Kidney epithelial cell (primary cell): Measurements from ENCODE around the gene TPO. TPM values are rescaled to one million over a fixed set of nuclear protein-coding genes. Genes with fewer than 3 reads are reported as not detected.

Experiments used
- DNase-seq: peaks from one replicate; pipeline ENCODE4 v3.0.0-alpha.2; 2010; ENCODE audit warnings: low read depth
- H3K27me3 ChIP-seq: 2 replicates; pipeline ENCODE4 v1.6.0; 2011; ENCODE audit warnings: low read length; ENCODE audit not compliant: control insufficient read depth, insufficient read depth
- H3K36me3 ChIP-seq: 2 replicates; pipeline ENCODE4 v1.5.1; 2011; ENCODE audit warnings: low read length; ENCODE audit not compliant: control insufficient read depth, insufficient read depth
- H3K4me3 ChIP-seq: 2 replicates; pipeline ENCODE4 v1.5.1; 2011; ENCODE audit warnings: low read depth, mild to moderate bottlenecking, control low read depth, low read length
- total RNA-seq: library from RNA; depleted of rRNA; stranded (reverse); fragments of >200 nt; gene quantifications from 2 replicates; pipeline ENCODE4 v1.2.3, GENCODE V29; 2015
- TF ChIP-seq, protein P1 (sequence below): IDR thresholded peaks from 2 replicates; pipeline ENCODE4 v1.5.1; 2011; ENCODE audit warnings: mild to moderate bottlenecking, moderate library complexity, low read length, control low read depth, inconsistent platforms; ENCODE audit not compliant: insufficient read depth, poor library complexity, severe bottlenecking

Gene TPO
- total RNA-seq, 1 donor from 2014 or later: not detected

DNA sequence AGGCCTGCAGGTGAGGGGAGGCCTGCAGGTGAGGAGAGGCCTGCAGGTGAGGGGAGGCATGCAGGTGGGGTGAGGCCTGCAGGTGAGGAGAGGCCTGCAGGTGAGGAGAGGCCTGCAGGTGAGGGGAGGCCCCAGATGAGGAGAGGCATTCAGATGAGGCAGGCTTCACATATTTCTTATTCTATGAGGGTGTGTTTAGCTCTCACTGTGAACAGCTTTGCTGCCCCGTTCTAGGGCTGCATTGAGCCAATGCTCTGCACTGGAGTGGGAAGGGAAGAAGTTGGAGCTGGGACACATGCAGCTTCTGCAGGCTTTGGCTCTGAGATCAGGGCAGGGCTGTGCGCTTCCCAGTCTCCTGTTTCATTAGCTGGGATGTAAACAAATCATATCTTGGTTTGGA lies 19.5 kb downstream of the TPO start:
- DNase-seq: no peak
- Histone ChIP-seq H3K27me3 (no peaks in the 10 kb centered on the region), H3K36me3 (no peaks in the 10 kb centered on the region), H3K4me3 (no peak overlapping the region)
- TF ChIP-seq, protein P1, sequence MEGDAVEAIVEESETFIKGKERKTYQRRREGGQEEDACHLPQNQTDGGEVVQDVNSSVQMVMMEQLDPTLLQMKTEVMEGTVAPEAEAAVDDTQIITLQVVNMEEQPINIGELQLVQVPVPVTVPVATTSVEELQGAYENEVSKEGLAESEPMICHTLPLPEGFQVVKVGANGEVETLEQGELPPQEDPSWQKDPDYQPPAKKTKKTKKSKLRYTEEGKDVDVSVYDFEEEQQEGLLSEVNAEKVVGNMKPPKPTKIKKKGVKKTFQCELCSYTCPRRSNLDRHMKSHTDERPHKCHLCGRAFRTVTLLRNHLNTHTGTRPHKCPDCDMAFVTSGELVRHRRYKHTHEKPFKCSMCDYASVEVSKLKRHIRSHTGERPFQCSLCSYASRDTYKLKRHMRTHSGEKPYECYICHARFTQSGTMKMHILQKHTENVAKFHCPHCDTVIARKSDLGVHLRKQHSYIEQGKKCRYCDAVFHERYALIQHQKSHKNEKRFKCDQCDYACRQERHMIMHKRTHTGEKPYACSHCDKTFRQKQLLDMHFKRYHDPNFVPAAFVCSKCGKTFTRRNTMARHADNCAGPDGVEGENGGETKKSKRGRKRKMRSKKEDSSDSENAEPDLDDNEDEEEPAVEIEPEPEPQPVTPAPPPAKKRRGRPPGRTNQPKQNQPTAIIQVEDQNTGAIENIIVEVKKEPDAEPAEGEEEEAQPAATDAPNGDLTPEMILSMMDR: no peak

DNA sequence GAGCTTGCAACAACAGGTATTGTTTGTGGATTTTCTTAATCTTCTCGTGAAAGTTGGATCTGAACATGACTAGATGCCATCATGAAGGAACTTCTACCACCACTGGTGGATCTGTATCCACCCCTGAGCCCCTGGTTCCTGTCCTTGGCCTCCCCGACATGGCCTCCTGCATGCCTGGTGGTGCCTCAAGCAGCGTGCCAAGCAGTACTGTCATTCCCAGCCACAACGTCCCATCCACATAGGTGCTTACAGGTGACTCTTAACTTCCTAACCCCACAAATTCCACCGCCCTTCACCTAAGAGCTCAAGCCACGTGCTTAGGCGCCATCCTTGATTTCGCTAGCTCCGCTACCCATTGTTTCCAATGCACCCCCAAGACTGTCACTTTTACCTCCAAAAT lies 23.1 kb downstream of the TPO start:
- TF ChIP-seq, protein P1: no peak
- Histone ChIP-seq H3K36me3 (no peaks in the 10 kb centered on the region), H3K4me3 (no peak overlapping the region), H3K27me3 (no peaks in the 10 kb centered on the region)
- no peak for DNase-seq

DNA sequence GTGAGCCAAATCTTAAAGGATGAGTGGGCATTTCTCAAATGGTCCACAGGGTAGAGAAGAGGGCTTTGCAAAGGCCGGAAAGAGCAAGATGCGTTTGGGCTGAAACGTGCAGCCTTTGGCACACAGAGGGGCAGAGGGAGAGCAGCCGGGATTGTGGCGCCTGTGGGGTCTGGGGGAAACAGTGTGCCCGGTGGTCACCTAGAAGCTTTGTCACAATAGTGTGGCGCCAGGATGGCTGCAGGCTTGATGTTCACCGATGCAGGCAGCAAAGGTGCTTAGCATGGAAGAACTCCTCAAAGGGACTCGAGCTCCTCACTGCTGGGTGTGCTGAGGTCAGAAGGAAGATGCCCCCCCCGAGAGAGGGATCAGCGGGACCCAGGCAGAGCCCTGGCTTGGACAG lies 23.8 kb downstream of the TPO start:
- Histone ChIP-seq H3K27me3 (no peaks in the 10 kb centered on the region), H3K4me3 (no peak overlapping the region), H3K36me3 (no peaks in the 10 kb centered on the region)
- DNase-seq: no peak
- TF ChIP-seq, protein P1: no peak

GRCh38 chr2:1437537-1437936 lies 24.3 kb downstream of the TPO start:
- Histone ChIP-seq H3K4me3 (no peak overlapping the region), H3K27me3 (no peaks in the 10 kb centered on the region), H3K36me3 (no peaks in the 10 kb centered on the region)
- DNase-seq: no peak
- TF ChIP-seq, protein P1: no peak

- TF ChIP-seq, protein P1: no peak
- no peak overlapping the region for H3K4me3 ChIP-seq
- H3K27me3 ChIP-seq: no peaks in the 10 kb centered on the region
- no peak for DNase-seq
- H3K36me3 ChIP-seq: no peaks in the 10 kb centered on the region
Observed at GRCh38 chr2:1438972-1439371, 25.7 kb downstream of the TPO start.

DNA sequence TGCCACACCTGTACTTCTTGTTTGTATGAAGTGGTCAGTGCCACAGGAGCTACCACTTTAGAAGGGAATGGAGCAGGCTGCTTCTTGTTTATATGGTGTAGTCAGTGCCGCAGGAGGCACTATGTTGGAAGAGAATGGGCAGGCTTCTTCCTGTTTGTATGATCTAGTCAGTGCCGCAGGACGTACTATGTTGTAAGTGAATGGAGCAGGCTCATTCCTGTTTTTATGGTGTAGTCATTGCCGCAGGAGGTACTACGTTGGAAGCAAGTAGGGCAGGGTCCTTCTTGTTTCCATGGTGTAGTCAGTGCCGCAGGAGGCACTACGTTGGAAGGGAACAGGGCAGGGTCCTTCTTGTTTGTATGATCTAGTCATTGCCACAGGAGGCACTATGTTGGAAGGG lies 27.3 kb downstream of the TPO start:
- TF ChIP-seq, protein P1: no peak
- H3K36me3 ChIP-seq: no peaks in the 10 kb centered on the region
- no peak for DNase-seq
- no peak overlapping the region for H3K4me3 ChIP-seq
- H3K27me3 ChIP-seq: no peaks in the 10 kb centered on the region
